Daoy (cell line): ENCODE data around the gene TUSC2. TPM values are rescaled to one million over a fixed set of nuclear protein-coding genes. Genes with fewer than 3 reads are reported as not detected.

ENCODE experiments used
- DNase-seq: peaks from one replicate; pipeline ENCODE4 v3.0.0-alpha.2; 2015; ENCODE audit warnings: low read depth
- total RNA-seq: library from RNA; depleted of rRNA; stranded (reverse); fragments of >200 nt; shearing (Covaris generic); gene quantifications from 2 replicates; pipeline ENCODE4 v1.2.3, GENCODE V29; 2014; rRNA removed

Gene TUSC2, protein sequence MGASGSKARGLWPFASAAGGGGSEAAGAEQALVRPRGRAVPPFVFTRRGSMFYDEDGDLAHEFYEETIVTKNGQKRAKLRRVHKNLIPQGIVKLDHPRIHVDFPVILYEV
- total RNA-seq, result 44.3 and 51.3 TPM in 2 replicates

- peak; percentile 96 for DNase-seq
Measured at GRCh38 chr3:50327943-50328691, at the start of gene TUSC2. Gene TUSC2 (minus strand): TSS chr3:50328223. CDS start chr3:50328099, 124 bp downstream.

- DNase-seq, result no peak
Measured at GRCh38 chr3:50375258-50375931, 47.4 kb upstream of the TUSC2 start.

DNA sequence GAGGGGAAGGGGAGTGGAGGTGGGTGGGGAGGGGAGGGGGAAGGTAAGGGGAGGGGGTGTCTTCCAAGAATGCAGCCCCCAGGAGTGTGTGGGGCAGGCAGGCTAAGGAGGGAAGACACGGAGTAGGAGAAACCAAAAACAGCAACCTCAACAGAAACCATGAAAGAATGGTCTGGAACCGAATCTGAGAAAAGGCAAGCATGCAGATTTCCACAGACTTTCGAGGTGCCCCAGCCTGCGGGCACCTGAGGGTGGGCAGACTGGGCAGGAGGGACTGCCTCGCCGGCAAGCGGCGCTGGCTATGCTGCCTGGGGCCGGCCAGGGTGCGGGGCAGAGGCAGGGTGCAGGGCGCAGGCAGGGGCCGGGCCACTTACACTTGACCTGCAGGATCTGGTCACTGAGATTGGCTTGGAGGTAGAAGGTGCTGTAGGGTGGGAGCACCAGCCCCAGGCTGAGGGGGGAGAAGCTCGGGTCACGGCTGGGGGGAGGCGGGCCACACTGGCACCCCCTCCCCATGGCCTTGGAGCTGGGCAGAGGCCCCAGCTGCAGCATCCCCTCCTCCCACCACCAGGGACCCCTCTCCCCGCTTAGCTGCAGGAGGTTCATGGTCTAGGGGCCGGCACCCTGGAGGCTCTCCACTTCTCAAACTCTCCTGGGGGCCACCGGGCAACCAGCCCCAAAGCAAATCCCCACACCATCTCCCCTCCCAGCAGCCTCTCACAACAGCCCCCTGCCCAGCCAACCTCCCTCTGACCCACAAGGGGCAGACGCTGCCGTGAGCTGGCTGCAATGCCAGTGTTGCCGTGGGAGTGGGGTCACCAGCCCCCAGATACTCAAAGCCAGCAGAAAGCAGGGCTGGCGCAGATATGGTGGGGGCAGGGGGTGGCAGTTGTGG lies 46.6 kb upstream of the TUSC2 start:
- no peak for DNase-seq

GRCh38 chr3:50373146-50374051 lies 45.4 kb upstream of the TUSC2 start:
- no peak for DNase-seq

DNA sequence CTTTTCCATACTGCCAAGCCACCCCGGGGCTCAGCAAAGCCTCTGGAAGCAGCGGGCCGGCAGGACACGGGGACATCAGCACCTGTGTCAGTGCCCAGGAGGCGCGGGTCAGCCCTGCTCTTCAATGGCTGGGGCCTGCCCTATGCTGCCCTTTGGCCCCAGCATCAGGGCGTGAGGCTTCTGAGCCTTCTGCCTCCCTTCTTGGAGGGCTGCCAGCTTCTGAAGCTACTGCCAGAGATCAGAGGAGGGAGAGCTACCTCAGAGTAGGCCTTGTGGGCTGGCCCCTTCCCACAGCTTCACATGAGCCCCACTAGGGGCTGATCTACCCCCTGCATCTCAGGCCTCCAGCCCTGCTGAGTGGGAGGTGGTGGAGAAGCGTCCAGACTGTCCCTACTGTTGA lies 44.3 kb upstream of the TUSC2 start:
- no peak for DNase-seq

- no peak for DNase-seq
Measured at GRCh38 chr3:50371133-50371685, 43.2 kb upstream of the TUSC2 start.

DNA sequence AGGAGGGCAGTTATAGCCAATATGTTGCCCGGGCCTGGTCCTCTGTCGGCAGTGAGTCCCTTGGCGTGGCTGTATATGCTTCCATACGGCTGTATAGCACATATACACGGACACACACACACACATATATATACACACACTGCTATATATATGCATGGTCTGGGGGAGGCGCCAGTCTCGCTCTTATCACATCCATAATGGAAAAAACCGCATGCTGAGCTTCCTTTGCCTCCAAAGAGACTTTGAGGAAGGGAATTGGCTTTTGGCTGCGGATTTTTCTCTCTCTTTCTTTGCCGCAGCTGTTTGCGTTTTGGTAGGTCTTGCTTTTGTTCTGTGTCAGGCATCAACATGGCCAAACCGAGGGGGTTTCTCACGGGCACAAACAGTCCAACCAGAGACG lies 42.6 kb upstream of the TUSC2 start:
- no peak for DNase-seq

DNA sequence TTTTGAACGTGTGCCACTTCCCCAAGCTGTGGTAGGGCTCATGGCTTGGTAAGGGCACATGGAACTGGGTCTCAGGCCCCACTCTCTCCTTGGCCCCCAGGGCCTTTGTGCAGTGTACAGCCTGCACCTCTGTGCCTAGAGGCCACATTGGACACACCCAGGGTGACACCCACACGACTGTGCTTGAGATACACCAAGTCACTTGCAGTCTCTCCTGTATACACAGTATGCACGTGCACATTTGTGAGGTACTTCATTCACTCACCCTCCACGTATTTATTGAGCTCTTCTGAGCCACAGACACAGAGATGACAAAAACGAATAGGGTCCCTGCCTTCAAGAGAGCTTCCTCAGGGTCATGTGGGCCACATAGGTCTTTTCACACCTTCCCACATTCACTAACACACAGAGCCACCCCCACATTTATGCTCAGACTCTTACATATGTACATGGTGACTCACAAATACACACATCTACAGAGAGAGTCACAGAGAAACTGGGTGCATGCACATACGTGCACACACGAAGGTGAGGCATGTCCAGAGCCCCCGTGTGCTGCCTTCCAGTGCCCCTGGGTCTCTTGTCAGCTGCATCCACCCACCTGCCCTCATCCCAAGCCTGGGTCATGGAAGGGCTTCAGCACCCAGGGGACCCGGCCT lies 41.1 kb upstream of the TUSC2 start:
- no peak for DNase-seq

- DNase-seq, result no peak
Measured at GRCh38 chr3:50365842-50366220, 37.8 kb upstream of the TUSC2 start.

DNA sequence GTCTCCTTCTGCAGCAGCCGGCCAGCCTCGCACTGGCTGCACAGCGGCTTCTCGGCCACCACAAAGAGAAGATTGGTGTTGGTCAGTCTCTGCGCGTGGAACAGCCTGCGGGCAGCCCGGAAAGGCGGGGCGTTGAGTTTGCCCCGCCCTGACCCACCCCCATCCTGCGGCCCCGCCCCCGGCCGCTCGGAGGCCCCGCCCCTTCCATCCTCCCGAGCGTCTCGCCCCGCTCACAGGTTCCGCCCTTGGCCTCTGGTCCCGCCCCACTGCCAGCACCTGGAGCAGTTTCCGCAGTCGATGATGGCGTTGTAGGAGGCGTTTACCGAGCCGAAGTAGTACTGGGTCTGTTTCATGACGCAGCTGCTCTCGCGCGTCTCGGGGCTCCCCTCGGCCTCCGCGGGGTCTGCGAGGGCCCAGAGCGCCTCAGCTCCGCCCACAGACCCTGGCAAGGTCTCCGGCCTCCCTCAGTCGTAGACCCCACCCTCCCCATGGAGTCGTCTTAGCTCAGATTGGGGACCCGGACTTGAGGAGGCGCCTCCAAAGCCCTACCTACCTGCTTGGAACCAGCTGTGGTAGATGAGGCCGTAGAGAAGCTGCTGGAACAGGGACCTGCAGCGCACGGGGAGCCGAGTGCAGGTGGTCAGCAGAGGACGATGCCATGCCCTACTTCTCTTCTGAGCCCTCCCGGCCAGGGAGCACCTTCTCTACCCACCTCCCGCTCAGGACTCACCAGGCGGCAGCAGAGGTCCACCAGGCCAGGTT lies 37.2 kb upstream of the TUSC2 start:
- peak; percentile 44 for DNase-seq

GRCh38 chr3:50364573-50365079 lies 36.6 kb upstream of the TUSC2 start:
- DNase-seq, result no peak

- no peak for DNase-seq
Measured at GRCh38 chr3:50359760-50360110, 31.7 kb upstream of the TUSC2 start.

DNA sequence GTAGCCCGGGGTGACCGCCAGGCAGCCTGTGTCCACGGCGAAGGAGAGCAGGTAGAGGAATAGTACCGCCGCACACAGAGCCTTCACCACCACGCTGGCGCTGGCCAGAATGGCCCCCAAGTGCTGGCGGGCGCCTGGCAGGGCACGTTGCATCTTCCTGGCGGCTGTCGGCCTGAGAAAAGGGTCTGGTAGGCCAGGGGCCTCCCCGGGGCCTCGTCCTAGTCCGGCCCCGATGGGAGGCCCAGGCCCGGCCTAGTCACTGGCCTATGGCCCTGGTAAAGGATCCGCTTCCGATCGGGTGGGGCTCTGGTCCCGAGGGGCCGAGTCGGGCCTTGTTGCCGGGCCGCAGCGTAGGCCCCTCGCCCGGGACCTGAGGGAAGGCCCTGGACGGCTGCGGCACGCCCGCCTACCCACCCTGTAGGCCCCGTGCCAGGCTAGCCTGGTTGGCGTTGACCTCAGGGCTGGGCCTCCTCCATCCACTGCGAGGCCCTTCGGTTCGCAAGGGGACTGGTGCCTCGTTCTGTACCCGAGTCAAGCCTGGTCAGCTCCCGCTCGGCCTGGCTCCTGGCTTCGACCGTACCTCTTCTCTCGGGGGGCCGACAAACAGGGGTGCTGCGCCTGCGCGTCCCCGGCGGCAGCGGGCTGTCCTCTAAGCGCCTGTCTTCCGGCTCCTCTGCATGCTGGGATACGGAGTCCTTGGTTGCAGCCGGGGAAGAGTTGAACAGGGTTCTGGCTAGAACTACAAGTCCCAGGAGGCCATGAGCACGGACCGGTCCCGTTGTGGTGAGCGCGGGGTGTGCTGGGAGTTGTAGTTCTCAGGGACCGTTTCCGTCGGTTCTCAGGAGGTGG lies 31.1 kb upstream of the TUSC2 start, which contains the start of gene TMEM115:
Gene TMEM115 (minus strand): TSS at position 611 of the 849 bp plus-strand sequence. CDS start 458 bp downstream, at position 153.
- DNase-seq, result peak; percentile 97

- DNase-seq, result no peak
Measured at GRCh38 chr3:50358355-50358910, 30.4 kb upstream of the TUSC2 start.

GRCh38 chr3:50357481-50357880 lies 29.5 kb upstream of the TUSC2 start:
- no peak for DNase-seq

DNA sequence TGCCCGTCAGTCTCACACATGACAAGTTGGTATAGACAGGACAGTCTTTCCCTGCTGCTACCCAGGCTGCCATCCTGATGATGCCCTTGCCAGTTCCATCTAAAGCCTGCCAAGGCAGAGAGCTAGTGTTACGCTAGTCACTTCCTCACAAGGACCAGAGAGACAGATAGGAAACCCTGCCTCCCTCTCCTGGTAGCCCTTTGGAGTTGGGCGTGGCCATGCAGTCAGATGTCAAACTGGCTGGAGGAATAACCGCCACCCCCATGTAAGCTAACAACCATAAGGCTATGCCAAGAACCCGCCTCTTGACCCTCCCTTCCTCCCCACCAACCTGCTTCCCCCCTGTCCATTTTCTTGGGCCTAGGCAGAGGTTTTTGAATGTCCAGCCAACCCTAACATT lies 28.5 kb upstream of the TUSC2 start:
- peak; percentile 27 for DNase-seq

DNA sequence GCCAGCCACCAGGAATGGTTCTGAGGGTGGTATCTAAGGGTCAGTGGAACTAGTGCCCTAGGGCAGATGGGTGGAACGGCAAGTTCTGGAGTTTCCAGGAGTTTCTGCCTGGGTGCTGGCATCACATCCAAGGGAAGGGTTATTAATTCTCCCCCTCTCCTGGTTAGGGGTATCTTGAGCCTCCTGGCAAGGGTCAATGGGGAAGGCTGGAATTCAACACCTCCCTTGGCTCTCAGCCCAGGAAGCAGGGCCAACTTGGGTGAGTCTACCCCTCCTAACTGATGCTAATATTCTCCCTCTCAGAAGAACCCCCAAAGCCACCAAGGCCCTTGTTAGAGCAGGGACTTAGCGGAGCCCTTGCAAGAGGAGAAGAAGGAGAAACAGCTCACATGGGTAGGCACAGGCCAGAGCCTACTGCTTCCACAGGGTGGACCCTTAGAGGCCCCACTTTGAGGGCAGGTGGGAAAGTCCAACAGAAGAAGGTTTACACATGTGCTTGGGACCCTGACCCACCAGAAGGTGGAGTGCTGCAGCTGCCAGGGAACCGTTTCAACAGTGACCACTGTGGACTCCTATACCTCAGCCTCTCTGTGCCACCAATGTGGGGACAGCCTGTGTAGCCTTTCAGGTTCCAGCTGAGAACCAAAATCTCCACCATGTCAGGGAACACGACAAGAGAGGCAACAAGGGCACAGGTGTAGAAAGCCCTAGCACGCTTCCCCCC lies 28.0 kb upstream of the TUSC2 start:
- no peak for DNase-seq
